GM11168 (cell line): ENCODE data around the gene RAB3C.
"Not testable (repeated sequence)": the region's sequence is repeated elsewhere in the genome, so short reads cannot be mapped to it uniquely, and the experiment has no call there.

Experiments
- in situ Hi-C: fragments of 300-500 bp; cut with MboI; formaldehyde crosslinking; loops from one replicate; pipeline ENCODE4 v1.12.0; 2022; ENCODE audit warnings: low sequenced_read_pairs; ENCODE audit not compliant: unreplicated experiment

RAB3C gene

GRCh38 chr5:58672521-58672920, 89.6 kb downstream of the RAB3C start:
- in situ Hi-C loops: no loop called here

DNA sequence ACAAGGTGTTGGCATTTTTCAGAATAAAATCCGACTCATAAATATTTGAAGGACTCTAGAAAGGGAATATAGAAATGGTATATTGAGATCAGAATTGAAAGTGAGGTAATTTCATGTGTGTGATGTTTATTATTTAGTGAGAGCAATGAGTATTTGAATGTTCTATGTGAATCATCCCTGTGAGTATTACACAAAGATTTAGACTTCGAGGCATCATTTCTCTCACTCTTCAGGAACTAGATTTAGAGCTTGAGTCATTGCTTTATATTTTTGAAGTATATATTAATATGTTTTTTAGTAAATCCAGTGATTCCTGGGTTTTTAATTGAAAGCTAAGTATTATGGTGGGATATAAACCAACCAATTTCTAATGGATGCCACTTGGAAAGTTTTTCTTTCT, 91.2 kb downstream of the RAB3C start:
- in situ Hi-C loops: no loop called here

DNA sequence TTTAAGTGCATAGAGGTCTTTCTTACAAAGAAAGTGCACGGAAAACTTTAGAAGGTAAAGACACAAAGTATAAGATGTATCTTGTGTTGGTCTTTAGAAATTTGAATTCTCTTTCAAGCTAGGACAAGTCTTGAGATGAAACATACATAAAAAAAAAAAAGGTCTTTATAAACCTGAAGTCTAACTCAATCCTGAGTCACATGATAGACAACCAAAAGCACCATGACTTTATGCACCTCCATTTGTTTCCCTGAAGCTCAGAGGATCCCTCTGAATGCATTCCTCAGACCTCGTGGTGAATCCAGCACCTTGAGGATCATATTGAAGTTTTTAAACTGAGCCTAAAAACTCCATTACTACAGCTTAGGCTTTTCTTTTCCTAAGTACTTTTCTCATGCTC, 91.8 kb downstream of the RAB3C start:
- in situ Hi-C loops: no loop called here

GRCh38 chr5:58675341-58675740, 92.5 kb downstream of the RAB3C start:
- in situ Hi-C loops: no loop called here

DNA sequence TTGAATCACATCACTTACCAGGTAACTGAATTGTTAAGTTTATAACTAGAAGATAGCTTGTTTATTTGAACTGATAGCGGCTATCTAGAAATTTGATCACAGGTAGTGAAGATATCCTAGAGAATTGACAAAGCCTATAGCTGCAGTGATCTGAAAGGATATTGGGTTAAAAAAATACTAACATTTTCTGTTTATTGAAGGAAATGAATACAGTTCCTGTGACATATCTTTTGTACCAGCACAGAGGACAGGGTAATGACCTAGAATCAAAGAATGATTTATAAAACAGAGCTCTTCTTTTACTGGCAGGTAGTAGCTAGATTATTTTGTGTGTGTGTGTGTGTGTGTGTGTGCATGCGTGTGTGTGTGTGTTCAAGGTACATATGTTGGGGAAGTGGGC, 94.8 kb downstream of the RAB3C start:
- in situ Hi-C loops: no loop called here

- in situ Hi-C loops: no loop called here
These were observed 97.6 kb downstream of the RAB3C start for GRCh38 chr5:58680503-58680902.

DNA sequence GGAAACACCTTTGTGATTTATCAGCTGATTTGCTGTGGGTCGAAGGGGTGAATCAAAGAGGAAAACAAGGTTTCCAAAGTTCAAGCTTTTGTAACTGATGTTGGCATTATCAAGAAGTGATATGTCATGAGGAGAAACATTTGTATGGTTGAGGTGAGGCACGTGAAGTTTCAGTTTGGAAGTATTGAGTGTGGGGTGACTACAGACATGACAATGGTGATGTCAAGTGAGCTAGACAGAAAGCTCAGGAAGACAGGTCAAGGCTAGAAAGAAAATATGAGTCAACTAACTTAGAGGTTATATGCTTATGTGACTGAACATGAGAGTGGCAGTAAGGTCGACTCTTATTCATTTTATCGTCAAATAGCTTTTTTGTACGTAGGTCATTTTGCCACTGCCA, 99.1 kb downstream of the RAB3C start:
- in situ Hi-C loops: no loop called here

- in situ Hi-C loops: no loop called here
These were observed 100.7 kb downstream of the RAB3C start for GRCh38 chr5:58683567-58683966.

GRCh38 chr5:58687079-58687478, 104.2 kb downstream of the RAB3C start:
- in situ Hi-C loops: no loop called here

GRCh38 chr5:58687595-58687994, 104.7 kb downstream of the RAB3C start:
- in situ Hi-C loops: no loop called here

- in situ Hi-C loops: not testable (repeated sequence)
These were observed 116.3 kb downstream of the RAB3C start for GRCh38 chr5:58699088-58699761.

- in situ Hi-C loops: no loop called here
These were observed 116.9 kb downstream of the RAB3C start for GRCh38 chr5:58699762-58700118.

- in situ Hi-C loops: no loop called here
These were observed 121.2 kb downstream of the RAB3C start for GRCh38 chr5:58703925-58704555.

DNA sequence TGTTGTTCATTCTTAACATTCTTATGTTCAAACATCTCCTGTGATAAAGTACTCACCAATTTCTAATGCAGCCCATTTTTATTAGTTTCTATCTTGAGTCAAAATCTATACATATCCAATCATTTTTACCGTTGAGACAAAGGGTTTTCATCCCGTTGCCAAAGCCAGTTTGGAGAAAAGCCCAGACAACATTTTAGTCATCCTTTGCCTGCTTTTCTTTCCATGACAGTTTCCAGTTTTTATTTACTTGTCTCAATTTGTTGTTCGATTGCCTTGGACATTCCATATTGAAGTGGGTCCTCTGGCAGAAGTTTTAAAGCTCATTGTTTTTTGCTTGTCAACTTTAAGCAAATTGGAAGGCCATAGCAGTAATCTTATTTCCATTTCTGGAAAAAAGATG, 123.9 kb downstream of the RAB3C start:
- in situ Hi-C loops: no loop called here

GRCh38 chr5:58708456-58708855, 125.6 kb downstream of the RAB3C start:
- in situ Hi-C loops: no loop called here

DNA sequence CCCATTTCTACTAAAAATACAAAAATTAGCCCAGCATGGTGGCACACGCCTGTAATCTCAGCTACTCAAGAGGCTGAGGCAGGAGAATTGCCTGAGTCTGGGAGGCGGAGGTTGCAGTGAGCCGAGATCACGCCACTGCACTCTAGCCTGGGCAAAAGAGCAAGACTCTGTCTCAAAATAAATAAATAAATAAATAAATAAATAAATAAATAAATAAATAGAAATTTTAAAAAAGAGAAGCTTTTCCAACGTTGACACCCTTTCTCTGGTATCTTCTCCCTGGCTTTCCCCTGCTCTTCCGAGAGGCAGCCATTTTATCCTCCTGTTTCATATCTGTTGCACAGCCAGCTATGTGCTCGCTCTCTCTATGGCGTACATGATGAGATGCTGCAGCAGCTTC, 127.5 kb downstream of the RAB3C start:
- in situ Hi-C loops: not testable (repeated sequence)

DNA sequence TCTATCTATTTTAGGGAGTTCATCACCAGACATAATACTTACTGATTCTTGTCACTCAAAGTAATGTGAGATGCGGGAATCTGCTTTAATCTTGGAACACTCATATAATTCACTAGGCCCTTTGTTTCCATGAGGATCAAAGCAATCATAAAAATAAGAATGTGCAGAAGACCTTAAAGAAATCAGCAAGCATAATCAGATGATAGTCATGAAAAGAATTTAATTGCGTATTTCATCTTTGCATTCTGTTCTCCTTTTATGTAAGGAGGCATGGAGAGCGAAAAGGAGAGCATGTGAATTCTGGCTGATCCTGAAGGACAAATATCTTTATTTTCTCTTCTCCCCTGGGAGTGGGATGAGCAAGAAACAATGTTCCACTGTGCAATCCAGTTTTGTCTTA, 128.0 kb downstream of the RAB3C start:
- in situ Hi-C loops: no loop called here

- in situ Hi-C loops: no loop called here
These were observed 129.1 kb downstream of the RAB3C start for GRCh38 chr5:58711965-58712364.

DNA sequence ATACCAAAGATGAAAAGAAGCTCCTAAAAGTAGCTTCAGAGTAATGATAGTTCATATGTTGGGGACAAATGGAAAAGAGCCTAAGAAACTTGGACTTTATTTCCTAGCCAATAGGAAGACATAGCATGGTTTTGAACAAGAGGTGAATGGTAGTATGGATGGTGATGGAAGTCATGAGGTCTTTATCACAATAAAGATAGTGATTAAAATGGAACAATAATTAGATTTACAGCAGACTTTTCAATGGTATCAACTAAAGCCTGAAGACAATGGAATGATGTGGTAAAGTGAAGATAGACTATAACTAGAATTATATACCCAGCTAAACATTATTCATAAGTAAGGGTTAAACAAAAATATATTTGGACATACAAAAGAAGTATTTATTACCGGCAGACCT, 131.2 kb downstream of the RAB3C start:
- in situ Hi-C loops: no loop called here

DNA sequence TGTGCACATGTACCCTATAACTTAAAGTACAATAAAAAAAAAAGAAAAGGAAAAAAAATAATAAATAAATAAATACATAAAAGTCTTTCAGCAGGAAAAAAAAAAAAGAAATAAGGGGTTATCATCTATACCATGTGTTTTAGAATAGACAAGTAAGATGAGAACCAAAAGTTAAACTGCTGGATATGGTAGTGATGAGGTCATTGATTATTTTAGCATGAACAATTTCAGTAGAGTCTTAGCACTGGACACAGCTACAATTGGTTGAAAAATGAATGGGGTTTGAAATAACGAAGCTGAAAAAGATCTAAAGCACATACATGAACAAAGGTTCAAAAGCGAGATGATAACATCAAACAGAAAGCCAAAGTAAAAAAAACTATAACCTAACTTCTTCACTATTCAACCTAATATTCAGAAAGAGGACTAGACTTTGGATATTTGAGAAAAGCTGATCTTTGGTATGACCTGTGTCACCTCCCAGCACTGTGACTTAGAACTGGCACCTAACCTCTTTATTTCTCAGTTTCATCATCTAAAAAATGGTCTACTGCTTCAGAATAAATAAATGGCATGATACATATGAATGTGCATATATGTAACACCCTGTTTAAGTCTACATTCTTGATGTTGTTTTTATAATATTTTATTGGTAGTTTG, 133.3 kb downstream of the RAB3C start:
- in situ Hi-C loops: no loop called here

- in situ Hi-C loops: no loop called here
These were observed 133.8 kb downstream of the RAB3C start for GRCh38 chr5:58716713-58717112.
